Panc1 (cell line): ENCODE results near the gene ZRANB3. TPM values are rescaled to one million over a fixed set of nuclear protein-coding genes. Genes with fewer than 3 reads are reported as not detected.

Experiments
- ATAC-seq: fragments of 200-7000 bp; cut with Tn5 transposase; 2 replicates; pipeline ENCODE4 v1.9.1; 2020; ENCODE audit warnings: mild to moderate bottlenecking, moderate library complexity
- BruUV-seq: library from RNA; stranded (reverse); fragments of 400-500 nt; replicated peaks from 2 replicates; lab custom pipeline; 2021; lab: Mats Ljungman, UMichigan
- CTCF ChIA-PET: fragments of 300-600 bp; sonication (Branson Sonifier 250); formaldehyde crosslinking; loops from one replicate; lab custom pipeline; 2022; ENCODE audit warnings: antibody characterized with exemption; lab: Charles Lee
- POLR2A ChIA-PET: fragments of 300-600 bp; sonication (Branson Sonifier 250); formaldehyde crosslinking; loops from one replicate; lab custom pipeline; 2022; ENCODE audit warnings: antibody characterized with exemption; lab: Charles Lee
- DNase-seq: peaks from one replicate; pipeline ENCODE4 v3.0.0-alpha.2; 2010; ENCODE audit warnings: low read depth, low spot score
- H3K27ac ChIP-seq: 2 replicates; pipeline ENCODE4 v1.5.1; 2011; ENCODE audit warnings: mild to moderate bottlenecking, low read length, inconsistent platforms
- H3K27me3 ChIP-seq: fragments of 200-500 bp; sonication (Bioruptor generic); 2 replicates; pipeline ENCODE4 v1.6.0; 2014; ENCODE audit warnings: low read length, inconsistent platforms; ENCODE audit not compliant: control insufficient read depth, insufficient read depth
- H3K36me3 ChIP-seq: fragments of 200-500 bp; sonication (Bioruptor generic); 2 replicates; pipeline ENCODE4 v1.5.1; 2014; ENCODE audit warnings: inconsistent platforms, mild to moderate bottlenecking, low read length, moderate library complexity; ENCODE audit not compliant: control insufficient read depth, insufficient read depth
- H3K4me1 ChIP-seq: 2 replicates; pipeline ENCODE4 v1.5.1; 2011; ENCODE audit warnings: inconsistent platforms, mild to moderate bottlenecking, low read length, moderate library complexity; ENCODE audit not compliant: control insufficient read depth, insufficient read depth
- H3K4me3 ChIP-seq, 2 experiments: 2 replicates each; pipeline ENCODE4 v1.5.1; 2011 to 2012; ENCODE audit warnings: low read depth in 2 of 2, low read length in 2 of 2, mild to moderate bottlenecking in 2 of 2, inconsistent platforms in 1 of 2, moderate library complexity in 1 of 2
- H3K9me3 ChIP-seq: fragments of 200-500 bp; sonication (Bioruptor generic); 2 replicates; pipeline ENCODE4 v1.5.1; 2014; ENCODE audit warnings: low read depth, mild to moderate bottlenecking, inconsistent platforms, low read length, moderate library complexity; ENCODE audit not compliant: control insufficient read depth, insufficient read depth
- CTCF ChIP-seq: fragments of 450-650 bp; IDR thresholded peaks from 2 replicates; pipeline ENCODE4 v1.5.1; 2017; ENCODE audit warnings: mild to moderate bottlenecking
- POLR2AphosphoS5 ChIP-seq: IDR thresholded peaks from 2 replicates; pipeline ENCODE4 v1.6.1; 2012; ENCODE audit warnings: mild to moderate bottlenecking, low read depth, low read length, moderate library complexity
- REST ChIP-seq, 2 experiments: IDR thresholded peaks; 2 replicates each; pipeline ENCODE4 v1.6.1; 2011 to 2012; ENCODE audit warnings: low read depth in 2 of 2, control low read depth in 1 of 2, low read length in 1 of 2, mild to moderate bottlenecking in 1 of 2, moderate library complexity in 1 of 2; ENCODE audit not compliant: insufficient read depth in 1 of 2
- SIN3A ChIP-seq: IDR thresholded peaks from 2 replicates; pipeline ENCODE4 v1.6.1; 2012; ENCODE audit warnings: low read depth, mild to moderate bottlenecking, low read length, moderate library complexity, borderline replicate concordance; ENCODE audit not compliant: insufficient read depth
- TCF7L2 ChIP-seq: IDR thresholded peaks from 2 replicates; pipeline ENCODE4 v1.6.1; 2011; ENCODE audit warnings: mild to moderate bottlenecking, low read depth, low read length, inconsistent platforms
- in situ Hi-C: cut with HindIII; loops from 2 replicates; pipeline ENCODE4 v1.10.0; 2016; ENCODE audit warnings: low sequenced_read_pairs, low pct_unique_long_range_greater_than_20kb
- intact Hi-C: fragments of 100-400 bp; cut with micrococcal nuclease; formaldehyde crosslinking; loops from one replicate; pipeline ENCODE4 v1.10.0; 2022; ENCODE audit not compliant: unreplicated experiment
- total RNA-seq: library from RNA; stranded (reverse); gene quantifications from one replicate; pipeline ENCODE4 v1.2.1, GENCODE V29; 2021; ENCODE audit not compliant: unreplicated experiment

ZRANB3 gene
- total RNA-seq, 1 experiment from 2014 or later = 11.7 TPM

GRCh38 chr2:135093670-135094330 lies 437.2 kb downstream of the ZRANB3 start:
- ChIA-PET CTCF (no interaction called here), POLR2A (no interaction called here)
- H3K36me3 ChIP-seq = peaks cover 8% of the 10 kb centered on the region
- H3K27ac ChIP-seq = no peak overlapping the region
- H3K4me3 ChIP-seq = no peak overlapping the region
- no TSS peak for BruUV-seq
- H3K4me1 ChIP-seq = no peaks in the 10 kb centered on the region
- ATAC-seq (no peak), DNase-seq (no peak)
- TF ChIP-seq POLR2AphosphoS5 (no peak), REST (IDR thresholded peaks at IDR 0.05; ENCODE audit: insufficient read depth in 1 of 2, low read depth in 2 of 2, low read length in 1 of 2) (no peak), CTCF (0 out of 2 replicates have a peak, but pooled peaks have one; percentile 4)
- in situ Hi-C loops = no loop called here
- intact Hi-C loops = no loop called here
- H3K27me3 ChIP-seq = no peaks in the 10 kb centered on the region
- no peaks in the 10 kb centered on the region for H3K9me3 ChIP-seq

- TF ChIP-seq POLR2AphosphoS5 (no peak), TCF7L2 (no peak), REST (IDR thresholded peaks at IDR 0.05; ENCODE audit: insufficient read depth in 1 of 2, low read depth in 2 of 2, low read length in 1 of 2) (no peak), CTCF (no peak), SIN3A (no peak)
- BruUV-seq = no TSS peak
- CTCF ChIA-PET = no interaction called here
- H3K27me3 ChIP-seq = no peaks in the 10 kb centered on the region
- no peaks in the 10 kb centered on the region for H3K4me1 ChIP-seq
- intact Hi-C loops (no loop called here), in situ Hi-C loops (no loop called here)
- H3K9me3 ChIP-seq = no peaks in the 10 kb centered on the region
- H3K4me3 ChIP-seq = no peak overlapping the region
- POLR2A ChIA-PET = no interaction called here
- peaks cover 8% of the 10 kb centered on the region for H3K36me3 ChIP-seq
- H3K27ac ChIP-seq = no peak overlapping the region
- DNase-seq (no peak), ATAC-seq (no peak)
These were observed 437.8 kb downstream of the ZRANB3 start for GRCh38 chr2:135093193-135093592.
